Cardiac septum (tissue), 1 donor: ENCODE measurements around the gene SPATA46. TPM values are rescaled to one million over a fixed set of nuclear protein-coding genes. Genes with fewer than 3 reads are reported as not detected.
"Not testable (repeated sequence)": the region's sequence is repeated elsewhere in the genome, so short reads cannot be mapped to it uniquely, and the experiment has no call there.

Experiments
- DNase-seq: peaks from one replicate; pipeline ENCODE4 v3.0.0-alpha.2; 2020; ENCODE audit warnings: low spot score
- intact Hi-C: fragments of 100-400 bp; cut with DNase I; formaldehyde crosslinking; loops from one replicate; pipeline ENCODE4 v1.14.0; 2022
- total RNA-seq: library from RNA; stranded (reverse); fragmentation: NEBNext Ultra II Directional; extraction: Animal tissue kit (Norgen Biotek cat#: 25700); gene quantifications from one replicate; pipeline ENCODE4 v1.2.1, GENCODE V29; 2021
- donor health status: DM: no; HTN: no; CAD: no.

The SPATA46 gene
- total RNA-seq, 1 donor from 2014 or later: not detected

DNA sequence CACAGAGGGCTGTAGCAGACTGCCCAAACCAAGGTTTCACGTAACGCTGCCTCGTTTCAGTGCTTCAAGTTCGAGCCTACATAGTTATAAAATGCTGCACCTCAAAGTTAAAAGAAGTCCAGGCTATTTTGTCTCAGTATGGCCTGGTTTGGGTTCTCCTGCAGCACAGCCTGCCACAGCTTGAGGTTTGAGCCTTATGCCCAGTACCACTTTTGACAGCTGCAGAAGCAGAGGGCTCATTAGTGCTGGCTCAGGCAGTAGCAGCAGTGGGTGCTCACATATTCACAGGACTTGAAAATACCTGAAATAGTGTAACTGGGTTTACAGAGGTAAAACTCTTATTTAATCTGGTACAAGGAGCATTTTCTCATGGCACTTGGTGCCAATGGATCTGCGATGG, 15.3 kb downstream of the SPATA46 start:
- intact Hi-C loops: no loop called here
- peak; percentile 24 for DNase-seq

DNA sequence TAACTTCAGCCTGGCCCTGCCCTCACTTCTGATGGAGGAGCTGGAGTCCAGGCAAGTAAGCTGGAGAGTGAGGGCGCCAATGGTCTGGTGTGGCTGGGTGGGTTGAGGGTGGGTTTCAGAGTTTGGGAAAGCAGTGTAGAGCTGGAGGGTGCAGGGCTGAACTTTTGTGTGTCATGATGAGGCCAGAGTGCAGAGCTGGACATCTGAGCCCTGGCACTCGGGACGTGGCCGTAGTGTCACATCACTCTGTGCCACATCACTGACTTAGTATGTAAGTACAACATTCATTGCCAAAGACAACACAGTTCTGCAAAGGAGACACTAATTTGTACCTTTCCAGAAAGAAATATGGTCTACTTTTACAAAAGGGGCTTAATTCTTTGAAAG, 15.8 kb downstream of the SPATA46 start:
- peak; percentile 56 for DNase-seq
- intact Hi-C loops: no loop called here

DNA sequence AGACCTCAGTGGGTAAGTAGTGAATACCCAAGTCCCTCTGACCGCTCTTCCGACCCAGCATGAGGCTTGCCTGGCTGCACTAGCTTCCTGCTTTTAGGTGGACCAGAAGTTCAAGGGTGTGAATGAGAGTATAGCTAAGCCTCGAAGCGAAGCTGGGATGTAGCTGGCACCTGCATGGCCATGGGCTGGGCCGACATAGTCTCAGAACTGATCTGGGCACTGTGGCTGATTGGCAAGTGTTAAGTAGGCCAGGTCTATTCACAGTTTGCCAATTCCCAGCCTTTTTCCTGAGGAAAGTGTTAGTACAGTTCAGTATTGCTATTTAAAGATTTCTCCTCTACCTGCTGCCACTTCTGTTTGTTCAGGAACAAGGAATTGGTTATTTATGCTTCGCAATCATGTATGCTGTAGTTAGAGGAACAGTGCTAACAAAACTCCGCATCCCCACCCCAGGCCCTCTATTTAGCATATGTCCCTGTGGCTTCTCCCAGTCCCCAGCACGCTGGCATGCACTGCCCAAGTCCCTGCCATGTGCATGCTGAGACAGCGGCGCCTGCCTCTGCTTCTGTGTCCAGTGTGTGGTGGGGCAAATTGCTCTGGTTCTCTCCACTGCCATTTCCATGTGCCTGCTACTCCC, 16.3 kb downstream of the SPATA46 start:
- DNase-seq: peak; percentile 68

DNA sequence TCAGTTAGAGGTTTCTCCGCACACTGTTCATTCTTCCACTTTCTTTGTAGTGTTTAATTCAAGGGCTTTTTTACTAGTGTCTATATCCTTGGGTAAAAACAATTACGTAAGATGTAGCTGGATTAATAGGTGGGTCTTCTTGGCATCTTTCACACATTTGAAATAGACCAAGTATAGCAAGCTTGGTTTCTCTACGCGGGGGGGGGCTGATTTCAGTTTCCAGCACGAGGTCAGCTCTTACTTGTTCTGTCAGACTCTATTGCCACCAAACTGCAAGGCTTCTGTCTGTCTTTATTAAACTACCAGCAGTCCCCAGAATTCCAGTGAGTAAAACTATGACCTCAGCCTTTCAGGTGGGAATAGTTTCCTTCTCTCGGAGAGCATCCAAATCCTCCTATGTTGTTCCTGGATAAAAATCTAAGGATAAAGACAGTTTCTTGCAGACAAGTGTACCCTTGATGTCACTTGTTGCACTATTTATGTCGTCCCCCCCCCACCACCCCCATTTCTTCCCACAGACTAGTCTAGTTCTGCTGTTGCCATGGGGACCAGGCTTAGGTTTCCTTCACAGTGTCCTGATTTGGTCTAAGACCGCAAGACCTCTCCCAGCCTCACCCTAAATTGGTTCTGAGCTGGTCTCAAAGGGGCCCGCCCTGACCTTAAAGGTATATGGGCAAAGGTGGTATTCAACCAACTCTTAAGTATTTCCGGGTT, 17.0 kb downstream of the SPATA46 start:
- intact Hi-C loops: no loop called here
- DNase-seq: no peak

More for the DNA sequence above, 16.3 kb downstream of the SPATA46 start:
- intact Hi-C loops: no loop called here

DNA sequence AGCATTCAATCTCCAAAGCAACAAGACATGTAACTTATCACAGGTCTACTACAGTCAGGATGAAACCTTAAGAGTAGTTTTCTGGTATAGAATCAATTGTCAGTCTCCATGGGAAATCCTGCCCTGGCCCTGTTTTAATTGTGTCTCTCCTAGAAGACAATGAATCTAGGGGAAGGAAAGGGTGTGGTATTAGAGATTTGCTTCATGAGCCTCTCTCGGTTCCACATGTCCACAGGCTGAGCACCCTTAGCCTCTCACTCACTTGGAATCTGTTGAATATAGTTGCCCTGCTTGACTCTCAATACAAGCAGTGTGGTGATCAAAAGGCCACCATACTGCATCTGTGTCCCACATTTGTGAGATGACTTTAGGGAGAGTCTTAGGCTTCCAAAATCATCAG, 17.7 kb downstream of the SPATA46 start:
- no peak for DNase-seq
- intact Hi-C loops: no loop called here

DNA sequence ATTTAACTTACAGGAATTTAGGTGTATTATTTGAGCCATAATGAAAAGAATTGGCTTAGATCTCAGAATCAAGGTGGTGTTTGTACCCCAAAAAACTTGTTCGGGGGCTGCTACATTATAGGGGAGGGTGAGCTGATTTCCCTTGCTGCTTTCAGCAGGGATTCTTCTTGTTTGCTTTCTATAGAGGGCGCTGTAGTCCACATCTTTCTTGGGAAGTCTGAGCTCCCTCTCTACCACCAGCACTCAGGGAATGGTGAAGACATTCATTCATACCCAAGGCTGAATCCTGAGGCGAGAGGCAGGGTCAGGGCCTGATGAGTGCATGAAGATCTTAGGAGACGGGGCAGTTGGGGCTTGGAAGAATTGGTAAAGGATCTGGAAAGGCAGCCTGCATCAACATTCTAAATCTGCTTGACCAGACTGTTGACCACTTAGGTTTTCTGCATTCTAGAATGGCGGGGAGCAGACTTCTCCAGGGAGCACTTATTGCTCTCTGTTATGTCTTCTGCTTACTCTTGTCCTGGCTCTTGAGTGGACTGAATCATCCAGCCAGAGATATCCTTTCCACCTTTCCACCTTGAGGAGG, 18.9 kb downstream of the SPATA46 start:
- DNase-seq: no peak
- intact Hi-C loops: no loop called here

DNA sequence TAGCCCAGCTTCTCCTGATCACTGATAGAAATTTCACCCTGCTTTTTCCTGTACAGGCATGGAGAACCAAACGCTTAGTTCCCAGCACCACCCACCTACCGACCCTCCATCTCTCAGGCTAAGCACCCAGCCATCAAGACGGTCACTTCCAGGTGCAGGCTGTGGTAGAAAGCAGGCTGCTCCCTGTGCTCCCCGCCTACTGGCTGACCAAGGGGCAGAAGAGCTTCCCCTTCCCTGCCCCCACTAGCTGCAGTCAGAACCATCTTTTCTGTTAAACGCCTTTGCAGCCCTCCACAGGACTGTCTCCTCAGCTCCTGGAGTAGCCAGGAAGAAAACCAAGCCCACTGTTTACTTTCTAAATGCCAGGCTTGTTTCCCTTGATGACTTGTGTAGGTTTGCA, 23.0 kb downstream of the SPATA46 start:
- intact Hi-C loops: no loop called here
- DNase-seq: no peak

DNA sequence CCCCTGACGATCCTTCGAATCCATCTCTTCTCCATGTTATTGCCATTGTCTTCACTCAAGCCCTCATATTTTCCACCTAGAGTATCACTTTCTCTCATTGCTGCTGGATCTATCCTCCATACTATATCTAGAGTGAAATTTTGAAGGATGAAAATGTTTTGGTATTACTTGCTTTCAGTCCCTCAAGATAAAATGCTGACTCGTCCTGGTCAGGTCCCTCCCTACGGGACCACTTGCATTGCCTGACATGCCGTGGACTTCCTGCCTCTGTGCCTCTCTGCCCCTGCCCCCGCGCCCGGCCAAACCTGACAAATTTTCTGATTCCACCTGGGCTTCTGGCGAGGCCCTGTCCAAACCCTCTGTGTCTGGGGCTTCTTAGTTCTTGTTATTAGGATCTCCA, 23.6 kb downstream of the SPATA46 start:
- no peak for DNase-seq
- intact Hi-C loops: no loop called here

DNA sequence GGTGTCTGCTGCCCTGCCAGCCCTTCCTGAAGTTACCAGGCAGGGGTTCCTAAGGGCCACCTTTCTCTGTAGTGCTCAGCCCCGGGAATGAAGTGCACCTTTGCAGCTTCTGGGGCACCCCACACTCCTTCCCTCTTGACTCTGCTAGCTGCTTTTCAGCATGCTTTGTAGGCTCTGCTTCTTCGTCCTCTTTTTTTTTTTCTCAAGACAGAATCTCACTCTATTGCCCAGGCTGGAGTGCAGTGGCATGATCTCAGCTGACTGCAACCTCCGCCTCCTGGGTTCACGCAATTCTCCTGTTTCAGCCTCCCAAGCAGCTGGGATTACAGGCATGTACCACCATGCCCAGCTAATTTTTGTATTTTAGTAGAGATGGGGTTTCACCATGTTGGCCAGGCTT, 24.8 kb downstream of the SPATA46 start:
- intact Hi-C loops, DNase-seq: not testable (repeated sequence)

DNA sequence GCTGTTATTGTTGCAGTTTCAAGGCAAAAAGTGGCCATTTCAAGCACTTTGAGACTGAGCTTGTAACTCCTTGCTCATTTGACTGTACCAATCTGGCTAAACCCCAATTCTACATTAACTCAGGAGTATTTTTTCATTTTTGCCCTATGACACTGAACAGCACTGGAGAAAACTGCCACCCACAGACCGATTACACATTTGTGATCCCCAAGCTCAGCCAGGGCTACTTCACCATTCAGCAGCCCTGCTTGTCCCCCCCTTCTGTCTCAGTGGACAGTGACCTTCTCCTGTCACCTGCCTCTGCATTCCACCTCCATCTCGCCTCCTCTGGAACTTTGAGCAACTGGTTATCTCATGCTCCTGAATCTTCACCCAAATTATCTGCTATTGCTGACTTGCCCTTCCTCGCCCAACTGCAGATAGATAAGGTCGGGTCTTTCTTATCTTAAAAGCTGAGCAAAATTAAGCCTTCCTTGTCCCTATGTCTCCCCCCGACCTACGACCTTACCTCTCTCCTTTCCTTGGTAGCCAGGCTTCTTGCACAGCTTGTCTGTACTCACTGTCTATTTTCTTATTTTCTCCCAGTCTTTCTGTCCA, 25.3 kb downstream of the SPATA46 start:
- DNase-seq: no peak
- intact Hi-C loops: no loop called here

DNA sequence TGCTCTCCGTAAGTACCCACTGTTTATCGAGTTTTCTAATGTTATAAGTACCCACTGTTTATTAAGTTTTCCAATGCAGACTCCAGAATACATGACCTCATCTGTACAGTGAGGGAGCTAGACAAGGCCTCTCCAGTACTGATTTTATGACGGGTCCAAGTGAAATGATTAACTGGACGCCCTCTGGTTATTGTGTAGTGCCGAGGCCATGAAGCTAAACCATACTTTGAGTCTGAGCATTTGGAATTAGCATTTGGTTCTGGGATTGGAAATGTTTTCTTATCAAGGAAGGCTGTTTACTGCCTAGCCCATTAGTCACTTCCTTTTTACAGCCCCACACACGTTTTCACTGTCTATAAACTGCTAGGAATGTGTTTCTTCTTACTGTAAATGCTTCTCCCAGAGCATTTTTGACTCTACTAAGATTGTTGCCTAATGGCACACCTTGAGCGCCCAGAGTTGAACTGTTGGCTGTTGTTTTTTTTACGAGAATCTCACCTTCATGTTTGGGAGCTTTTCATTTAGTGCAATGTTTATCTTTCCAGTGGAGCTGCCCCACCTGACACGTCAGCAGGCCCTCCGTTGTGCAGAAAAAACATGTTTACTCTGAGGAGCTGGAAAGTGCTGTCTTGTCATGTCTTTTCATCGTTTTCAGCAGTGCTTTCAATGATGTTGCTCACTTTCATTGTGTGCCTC, 26.9 kb downstream of the SPATA46 start:
- no peak for DNase-seq
- intact Hi-C loops: no loop called here

DNA sequence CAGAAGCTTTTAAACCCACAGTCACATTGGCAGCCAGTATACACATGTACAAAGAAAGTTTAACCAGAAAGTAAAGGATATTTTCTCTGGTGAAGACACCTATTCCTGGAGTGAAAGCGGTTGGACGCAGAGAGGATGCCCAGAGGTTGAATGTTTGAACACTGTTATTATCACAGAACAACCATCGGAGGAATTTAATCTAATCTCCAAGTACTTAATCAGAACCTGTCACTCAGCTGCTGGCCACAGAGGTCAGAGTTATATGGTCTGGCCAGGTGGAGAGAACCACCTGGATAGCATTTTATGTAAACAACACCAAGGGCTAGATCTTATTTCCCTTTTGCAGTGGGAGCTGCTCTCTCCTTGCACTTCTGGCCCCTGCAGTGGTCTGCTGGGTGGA, 29.4 kb downstream of the SPATA46 start:
- intact Hi-C loops: no loop called here
- DNase-seq: no peak

DNA sequence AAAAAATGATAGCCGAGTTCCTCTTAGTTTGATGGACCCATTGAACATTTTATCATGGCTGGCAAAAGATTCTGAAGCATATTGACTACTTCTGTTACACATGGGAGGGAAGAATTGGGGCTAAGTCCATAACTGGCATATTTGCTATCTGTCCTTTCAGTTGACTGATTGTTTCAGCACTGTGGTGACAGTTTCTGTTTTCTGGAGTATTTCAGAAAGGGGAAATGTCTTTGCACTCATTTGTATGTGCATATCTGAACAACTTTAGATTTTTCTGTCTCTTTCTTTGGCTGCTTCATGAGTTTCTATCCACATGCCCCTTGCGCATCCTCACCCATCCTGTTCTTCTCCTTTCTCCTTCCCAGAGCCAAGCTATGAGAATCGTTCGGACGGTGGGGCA, 33.2 kb downstream of the SPATA46 start:
- intact Hi-C loops: no loop called here
- no peak for DNase-seq

DNA sequence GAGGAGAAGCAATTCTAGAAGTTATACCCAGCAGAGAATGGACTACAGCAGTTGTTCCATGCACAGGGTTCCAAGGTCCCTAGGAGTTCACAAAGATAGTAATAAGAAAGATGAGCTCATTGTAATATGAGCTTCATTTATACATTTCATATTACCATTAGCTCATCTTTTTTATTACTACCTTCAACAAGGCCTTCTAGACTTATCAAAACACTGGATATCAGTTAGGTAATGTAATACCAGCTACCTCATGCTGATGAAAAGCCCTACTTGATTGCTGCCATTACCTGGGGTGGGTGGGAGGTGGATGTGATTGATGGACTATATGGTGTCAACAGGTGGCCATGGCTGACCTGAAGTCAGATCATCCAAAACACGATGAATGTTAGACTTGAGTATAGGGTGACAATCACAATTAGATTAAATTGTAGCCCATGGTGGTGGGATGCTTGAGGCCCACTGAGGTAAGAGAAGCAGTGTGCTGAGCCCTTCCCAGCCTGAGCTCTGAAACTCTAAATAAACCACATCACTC, 34.1 kb downstream of the SPATA46 start:
- intact Hi-C loops: no loop called here
- DNase-seq: no peak

DNA sequence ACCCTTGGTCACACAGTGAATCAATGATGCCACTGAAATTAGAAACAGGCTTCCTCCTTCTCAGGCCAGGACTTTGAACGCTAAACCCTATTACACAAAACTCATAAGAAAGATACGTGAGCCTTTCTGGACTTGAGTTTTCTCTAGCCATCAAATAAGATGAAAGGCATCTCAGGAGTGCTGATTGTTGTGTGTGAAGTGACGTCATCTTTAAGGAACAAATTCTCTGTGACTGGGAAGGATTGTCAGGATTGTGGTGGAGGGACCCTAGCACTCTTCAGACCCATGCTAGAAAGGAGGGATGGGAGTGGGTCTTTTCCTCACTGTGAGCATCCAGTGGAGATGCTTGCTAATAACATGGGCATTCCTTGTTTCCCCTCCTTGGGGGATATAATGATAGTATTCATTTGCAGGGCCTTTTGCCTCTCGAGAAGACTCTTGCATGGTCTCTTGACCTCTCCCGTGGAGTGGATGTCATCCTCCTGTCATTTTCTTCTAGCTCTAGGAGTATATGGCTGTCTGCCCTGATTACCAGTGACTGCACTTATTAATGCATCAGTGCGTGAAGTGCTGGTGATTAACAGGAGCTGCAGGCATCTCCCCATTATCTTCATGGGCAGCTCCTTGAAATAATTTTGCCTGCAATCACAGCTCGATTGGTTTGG, 39.9 kb downstream of the SPATA46 start:
- DNase-seq: no peak
- intact Hi-C loops: no loop called here

DNA sequence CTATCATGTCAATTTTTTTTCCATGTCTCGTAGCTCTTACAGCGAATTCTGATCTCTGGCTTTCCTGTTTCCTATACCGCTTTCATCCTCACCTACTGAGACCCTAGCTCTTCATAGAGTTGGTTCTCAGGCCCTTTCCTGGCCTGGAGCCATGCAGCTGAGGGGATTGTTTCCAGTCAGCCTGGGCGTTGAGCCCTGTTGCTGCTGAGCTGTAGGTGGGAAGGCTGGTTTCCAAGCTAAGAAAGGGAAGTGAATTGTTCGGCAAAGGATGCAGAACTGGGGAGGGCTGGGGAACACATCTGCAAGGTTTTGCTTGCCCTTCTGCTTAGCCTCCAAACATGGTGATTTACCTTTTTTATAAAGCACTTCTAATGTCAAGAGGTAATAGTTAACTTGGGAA, 41.5 kb downstream of the SPATA46 start:
- intact Hi-C loops: no loop called here

DNA sequence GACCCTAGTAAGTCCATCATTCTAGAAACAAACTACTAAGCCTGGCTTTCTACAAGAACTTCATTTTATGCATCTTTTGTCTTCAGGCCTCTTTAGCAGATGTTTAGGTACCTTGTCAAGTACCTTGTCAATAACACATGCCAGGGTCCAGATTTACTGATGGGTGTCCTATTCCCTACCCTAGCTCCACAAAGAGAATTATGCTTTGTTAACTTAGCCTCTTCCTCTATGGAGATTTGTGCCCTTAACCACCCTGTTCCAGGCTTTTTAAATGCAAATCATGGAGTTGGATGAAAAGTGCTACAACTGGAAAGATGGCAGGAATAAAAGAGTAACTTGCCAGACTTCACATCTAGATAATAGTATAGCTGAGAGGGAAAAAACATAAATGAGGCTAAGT, 42.7 kb downstream of the SPATA46 start:
- DNase-seq: no peak
- intact Hi-C loops: no loop called here

More for the DNA sequence above, 41.5 kb downstream of the SPATA46 start:
- DNase-seq: no peak

DNA sequence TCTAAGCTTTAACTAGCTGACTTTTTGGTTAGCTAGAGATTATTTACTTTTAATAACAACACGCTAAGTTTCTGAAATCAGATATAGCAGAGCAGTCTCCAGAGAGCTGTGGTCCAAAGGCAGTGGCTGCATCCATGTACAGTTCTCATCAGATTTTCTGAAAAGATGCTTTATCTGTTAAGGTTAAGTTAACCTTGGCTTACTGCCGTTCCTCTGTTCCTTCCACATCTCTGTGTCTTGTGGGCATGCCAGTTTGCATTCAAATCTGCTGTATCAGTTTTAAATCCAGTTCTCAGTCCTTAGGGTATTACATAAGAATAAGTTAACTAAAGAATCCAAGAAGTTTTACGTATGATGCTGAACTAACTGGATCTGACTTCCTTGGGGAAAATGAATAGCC, 46.8 kb downstream of the SPATA46 start:
- DNase-seq: no peak
- intact Hi-C loops: no loop called here

DNA sequence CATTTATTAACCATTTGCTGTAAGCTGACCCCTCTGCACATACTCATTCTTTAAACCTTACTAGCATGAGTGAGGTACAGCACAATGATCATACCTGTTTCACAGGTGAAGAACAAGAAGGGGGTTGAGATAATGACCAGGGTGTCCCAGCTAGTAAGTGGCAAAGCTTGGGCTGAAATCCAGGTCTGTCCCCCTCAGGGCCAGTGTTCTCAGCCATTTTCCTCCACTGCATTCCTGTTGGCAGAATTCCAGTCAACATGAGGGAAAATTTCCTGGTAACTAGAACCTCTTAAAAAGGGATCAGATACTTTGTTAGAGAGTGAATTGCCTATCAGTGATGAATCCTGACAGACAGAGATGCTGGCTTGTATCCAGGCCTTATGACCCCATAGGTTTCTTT, 48.1 kb downstream of the SPATA46 start:
- no peak for DNase-seq
- intact Hi-C loops: no loop called here

DNA sequence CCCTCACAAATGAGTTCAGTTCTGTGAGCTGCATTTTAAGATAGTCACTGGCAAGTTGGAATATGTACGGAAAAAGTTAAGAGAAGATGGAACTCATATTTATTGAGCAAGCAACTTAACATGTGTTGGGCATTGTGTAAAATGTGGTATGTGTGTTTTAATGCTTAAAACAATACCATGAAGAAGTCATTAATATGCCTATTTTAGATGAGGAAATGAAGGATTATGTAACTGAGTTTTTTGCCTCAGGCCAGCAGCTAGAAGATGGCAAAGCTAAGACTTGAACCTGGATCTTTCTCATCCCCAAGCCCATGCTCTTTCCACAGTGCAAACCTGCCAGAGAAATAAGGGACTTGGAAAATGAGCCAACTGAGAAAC, 48.9 kb downstream of the SPATA46 start:
- intact Hi-C loops: no loop called here
- no peak for DNase-seq
